ENCODE results near the gene POC5. TPM values are rescaled to one million over a fixed set of nuclear protein-coding genes. Genes with fewer than 3 reads are reported as not detected.

POC5 gene
- total and polyA plus RNA-seq, 2 of the 4 experiments (the other 2 are of a cell fraction) = 6.6 to 12.9 TPM

GRCh38 chr5:75744355-75744754 is 27.1 kb upstream of the POC5 start:
- no peak overlapping the region for H3K14ac ChIP-seq (replicated peaks; ENCODE audit: low read depth, low read length)
- BruUV-seq (replicated peaks) = no TSS peak
- no peak overlapping the region for H4K8ac ChIP-seq (ENCODE audit: low read depth in 2 of 2, low read length in 2 of 2)
- in situ Hi-C loops (cut with MboI; ENCODE audit: low sequenced_read_pairs) (no loop called here), dilution Hi-C loops (cut with HindIII; ENCODE audit: low sequenced_read_pairs, unreplicated experiment) (no loop called here), intact Hi-C loops (cut with micrococcal nuclease) (no loop called here)
- no peak overlapping the region for H2BK5ac ChIP-seq (ENCODE audit: low read depth, low read length, poor library complexity, severe bottlenecking)
- H4K5ac ChIP-seq (ENCODE audit: low read depth, low read length) = no peak overlapping the region
- H3K9me3 ChIP-seq (ENCODE audit: control insufficient read depth, insufficient read depth, low read length) = no peaks in the 10 kb centered on the region
- no CpG with 5 or more reads among the region's 3 CpGs for WGBS, 2 experiments (ENCODE audit: extremely low coverage in 2 of 2, insufficient read length in 1 of 2)
- no peak overlapping the region for H4K91ac ChIP-seq (ENCODE audit: insufficient read depth, low read depth, low read length)
- no peak overlapping the region for H3K56ac ChIP-seq (ENCODE audit: extremely low read depth, insufficient read depth, low read length)
- no peak overlapping the region for H3K9ac ChIP-seq (ENCODE audit: low read depth, low read length)
- H4K20me1 ChIP-seq (ENCODE audit: insufficient read depth, low read length) = no peaks in the 10 kb centered on the region
- POLR2A ChIA-PET (ENCODE audit: unreplicated experiment) = no interaction called here
- H2BK20ac ChIP-seq (ENCODE audit: low read depth, low read length) = no peak overlapping the region
- no peak overlapping the region for H2AK9ac ChIP-seq (replicated peaks; ENCODE audit: low read depth, low read length, poor library complexity)
- no peak for ATAC-seq (ENCODE audit: low read depth)
- H3K23ac ChIP-seq (ENCODE audit: low read depth, low read length) = no peak overlapping the region
- H3K4me1 ChIP-seq (ENCODE audit: control insufficient read depth, insufficient read depth, low read length) = no peaks in the 10 kb centered on the region
- H3K4me2 ChIP-seq (ENCODE audit: low read depth, low read length) = no peak overlapping the region
- TF ChIP-seq MAZ (IDR thresholded peaks at IDR 0.05; ENCODE audit: borderline replicate concordance, low read depth, low read length) (no peak), RFX5 (IDR thresholded peaks at IDR 0.05; ENCODE audit: low read depth, low read length) (no peak), MXI1 (IDR thresholded peaks at IDR 0.05; ENCODE audit: borderline replicate concordance, low read depth, low read length) (no peak), POLR2A (IDR thresholded peaks at IDR 0.05; ENCODE audit: low read depth, low read length) (no peak), SMC3 (IDR thresholded peaks at IDR 0.05; ENCODE audit: low read depth, low read length) (no peak), CEBPB (IDR thresholded peaks at IDR 0.05; ENCODE audit: low read depth, low read length) (no peak)
- no peak overlapping the region for H2BK120ac ChIP-seq (ENCODE audit: low read depth, low read length)
- H3K4me3 ChIP-seq (ENCODE audit: insufficient read depth, low read depth, low read length) = no peak overlapping the region
- H3K18ac ChIP-seq (ENCODE audit: low read depth, low read length) = no peak overlapping the region
- no peaks in the 10 kb centered on the region for H3K9me1 ChIP-seq (ENCODE audit: insufficient read depth, low read length)
- H3K36me3 ChIP-seq (ENCODE audit: control insufficient read depth, insufficient read depth, low read length) = no peaks in the 10 kb centered on the region
- H3K27ac ChIP-seq (ENCODE audit: insufficient read depth, low read length) = no peak overlapping the region
- H3K79me1 ChIP-seq (ENCODE audit: low read depth in 1 of 2, low read length in 2 of 2) = no peaks in the 10 kb centered on the region
- no peak for DNase-seq
- no peaks in the 10 kb centered on the region for H3K27me3 ChIP-seq (ENCODE audit: control insufficient read depth, insufficient read depth, low read length)
- CTCF ChIA-PET = no interaction called here
- no peak overlapping the region for H2AFZ ChIP-seq (replicated peaks; ENCODE audit: low read length, poor library complexity)
- H3K4ac ChIP-seq (ENCODE audit: low read depth, low read length) = no peak overlapping the region
- no peak overlapping the region for H2BK15ac ChIP-seq (ENCODE audit: low read depth, low read length)
- H2AK5ac ChIP-seq (ENCODE audit: low read depth, low read length) = no peak overlapping the region

All from IMR-90 (cell line).